GM18861 (cell line): ENCODE results near the gene SPATA19.

Source experiments
- ATAC-seq: cut with Tn5 transposase; IDR thresholded peaks from one replicate; pipeline ENCODE4 v1.9.1; 2021; ENCODE audit not compliant: unreplicated experiment

The SPATA19 gene

GRCh38 chr11:133819114-133819513 is 26.2 kb downstream of the SPATA19 start:
- ATAC-seq, result no peak

- no peak for ATAC-seq
Measured at GRCh38 chr11:133818302-133818701, 27.0 kb downstream of the SPATA19 start.

GRCh38 chr11:133817449-133817848 is 27.9 kb downstream of the SPATA19 start:
- ATAC-seq, result no peak

- ATAC-seq, result no peak
Measured at GRCh38 chr11:133816146-133816870, 29.0 kb downstream of the SPATA19 start.

GRCh38 chr11:133815636-133816035 is 29.7 kb downstream of the SPATA19 start:
- no peak for ATAC-seq

- no peak for ATAC-seq
Measured at GRCh38 chr11:133814588-133815100, 30.7 kb downstream of the SPATA19 start.

GRCh38 chr11:133811850-133812685 is 33.2 kb downstream of the SPATA19 start:
- ATAC-seq, result no peak

- no peak for ATAC-seq
Measured at GRCh38 chr11:133810766-133811165, 34.5 kb downstream of the SPATA19 start.

- no peak for ATAC-seq
Measured at GRCh38 chr11:133809569-133810491, 35.5 kb downstream of the SPATA19 start.

GRCh38 chr11:133808393-133809140 is 36.7 kb downstream of the SPATA19 start:
- no peak for ATAC-seq

- no peak for ATAC-seq
Measured at GRCh38 chr11:133803026-133803425, 42.3 kb downstream of the SPATA19 start.

GRCh38 chr11:133801356-133801755 is 44.0 kb downstream of the SPATA19 start:
- ATAC-seq, result no peak

GRCh38 chr11:133800666-133801065 is 44.6 kb downstream of the SPATA19 start:
- ATAC-seq, result no peak

GRCh38 chr11:133797554-133797953 is 47.8 kb downstream of the SPATA19 start:
- ATAC-seq, result no peak

GRCh38 chr11:133796043-133796795 is 49.1 kb downstream of the SPATA19 start:
- no peak for ATAC-seq

GRCh38 chr11:133795088-133795487 is 50.2 kb downstream of the SPATA19 start:
- no peak for ATAC-seq

GRCh38 chr11:133794205-133794604 is 51.1 kb downstream of the SPATA19 start:
- ATAC-seq, result no peak

- no peak for ATAC-seq
Measured at GRCh38 chr11:133793271-133794035, 51.9 kb downstream of the SPATA19 start.

- no peak for ATAC-seq
Measured at GRCh38 chr11:133790995-133791394, 54.3 kb downstream of the SPATA19 start.
